ENCODE results near the gene DMRTB1.
"Not testable (repeated sequence)": the region's sequence is repeated elsewhere in the genome, so short reads cannot be mapped to it uniquely, and the experiment has no call there.

DMRTB1 gene
- total RNA-seq: 0 to 0.99 (median 0) reads per million in 17 experiments

GRCh38 chr1:53459321-53460175 lies at the start of gene DMRTB1:
Gene DMRTB1, plus strand, starts transcription at chr1:53459399. Its CDS starts 55 bp downstream, at chr1:53459454.
- DNase-seq: no peak

DNA sequence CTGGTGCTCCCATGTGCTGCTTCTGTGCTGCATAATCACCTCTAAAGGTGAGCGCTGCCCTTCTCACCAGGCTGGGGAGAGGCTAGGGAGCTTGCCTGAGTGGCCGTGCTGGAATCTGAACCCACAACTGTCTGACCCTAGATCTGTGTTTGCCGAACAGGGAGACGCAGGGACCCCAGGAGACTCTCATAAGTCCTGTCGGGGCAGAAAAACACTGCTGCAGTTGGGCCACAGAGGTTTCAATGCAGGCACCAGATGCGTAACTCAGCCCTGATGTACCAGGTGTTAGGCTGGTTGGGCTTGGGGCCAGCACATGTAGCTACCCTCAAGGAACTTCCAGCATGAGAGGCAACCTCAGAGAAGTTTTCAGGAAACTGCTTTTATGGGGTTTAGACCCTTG lies 49.5 kb upstream of the DMRTB1 start:
- no peak for DNase-seq

GRCh38 chr1:53410100-53410541 lies 49.1 kb upstream of the DMRTB1 start:
- no peak for DNase-seq

DNA sequence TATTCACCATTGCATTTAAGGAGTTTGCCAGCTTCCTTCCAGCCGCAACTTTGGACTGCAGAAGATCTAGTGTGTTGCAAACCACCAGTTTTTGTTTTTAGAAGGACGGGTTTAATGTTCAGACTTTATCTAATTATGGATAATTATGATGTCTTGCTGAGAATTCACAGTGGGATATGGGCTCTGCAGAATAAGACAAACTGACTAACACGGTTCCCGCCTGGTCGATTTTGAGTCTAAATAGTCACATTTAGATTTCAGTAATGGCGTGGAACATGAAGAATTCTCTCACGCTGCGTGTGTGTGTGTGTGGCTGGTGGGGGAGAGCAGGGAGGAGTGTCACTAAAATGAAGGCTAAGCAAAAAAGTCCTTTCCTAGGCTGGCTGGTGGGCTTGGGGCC lies 48.5 kb upstream of the DMRTB1 start:
- DNase-seq: no peak

- no peak for DNase-seq
Measured at GRCh38 chr1:53411541-53412152, 47.6 kb upstream of the DMRTB1 start.

DNA sequence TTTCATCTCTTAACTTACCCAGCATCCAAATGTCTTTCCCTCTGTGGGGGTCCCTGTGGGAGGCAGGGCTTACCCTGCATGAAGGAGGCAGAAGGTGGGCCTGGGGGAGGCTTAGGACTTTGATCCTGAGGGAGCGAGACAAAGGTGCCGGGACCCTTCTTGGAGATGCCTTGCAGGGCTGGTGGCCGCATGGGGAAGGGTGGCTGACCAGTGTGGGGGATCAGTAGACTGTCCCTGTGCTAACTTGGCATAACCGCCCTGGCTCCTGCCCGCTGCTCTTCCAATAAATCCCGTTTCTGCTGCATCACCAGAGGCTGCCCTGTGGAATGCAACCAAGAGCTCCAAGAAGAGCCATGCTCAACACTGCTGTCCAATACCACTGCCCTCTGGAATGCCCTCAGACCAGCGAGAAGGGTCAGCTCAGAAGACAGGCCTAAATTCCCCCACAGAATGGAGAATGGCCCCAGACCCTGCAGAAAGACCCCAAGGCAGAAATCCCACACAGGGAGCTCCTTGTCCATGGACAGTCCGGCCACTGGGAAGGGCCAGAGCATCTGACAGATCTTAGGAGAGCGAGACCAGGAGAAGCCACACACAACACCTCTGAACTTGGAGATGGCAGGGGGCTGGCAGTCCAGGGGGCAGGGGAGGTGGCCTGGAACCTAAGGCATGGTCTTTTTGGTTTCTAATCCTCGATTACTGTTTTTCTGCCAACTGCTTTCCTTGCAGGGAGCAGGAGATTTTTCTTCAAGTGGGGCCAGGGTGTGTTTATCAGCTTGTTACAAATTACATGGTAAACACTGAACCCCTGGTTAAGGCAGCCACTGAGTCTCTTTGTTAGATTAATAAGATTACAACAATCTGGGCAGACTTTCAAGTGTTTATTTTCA lies 46.7 kb upstream of the DMRTB1 start:
- DNase-seq: no peak

DNA sequence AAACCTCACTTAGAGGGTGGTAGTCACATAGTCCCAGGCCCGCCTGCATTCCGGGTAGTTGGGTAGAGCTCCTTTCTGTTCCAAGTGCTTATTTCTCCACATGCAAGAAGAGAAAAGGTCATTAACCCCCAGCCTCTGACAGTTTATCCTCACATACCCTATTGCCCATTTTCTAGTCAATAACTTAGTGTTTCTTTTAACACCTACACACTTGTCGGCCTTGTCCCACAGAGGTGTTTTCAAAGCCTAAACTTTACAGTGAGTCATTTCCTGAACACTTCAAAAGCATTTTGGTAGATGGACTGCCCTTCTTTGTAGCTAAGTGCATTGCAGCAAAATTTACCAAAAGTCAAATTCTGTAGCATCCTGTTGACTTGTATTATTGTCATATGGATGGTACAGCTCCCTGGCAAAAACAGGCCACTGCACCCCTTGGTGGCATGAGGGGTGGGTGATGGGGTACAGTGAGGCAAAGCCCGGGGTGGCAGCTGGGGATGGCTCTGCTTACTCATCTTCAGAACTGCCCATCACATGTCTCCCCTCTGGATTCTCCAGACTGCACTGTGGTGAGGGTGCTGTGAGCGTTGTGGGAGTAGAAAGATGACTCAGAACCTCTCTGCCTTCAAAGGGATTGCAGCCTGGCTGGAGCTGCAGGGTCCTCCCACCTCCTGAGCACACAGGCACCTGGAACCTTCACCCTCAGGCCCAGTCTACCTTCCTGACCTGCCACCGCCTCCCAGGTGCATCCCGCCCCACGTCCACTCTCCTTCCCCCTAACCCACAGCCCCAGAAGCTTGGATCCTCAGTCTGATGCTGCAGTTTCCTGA lies 45.8 kb upstream of the DMRTB1 start:
- peak; percentile 67 to 87 (median 82) for DNase-seq

- no peak for DNase-seq
Measured at GRCh38 chr1:53414632-53415031, 44.6 kb upstream of the DMRTB1 start.

DNA sequence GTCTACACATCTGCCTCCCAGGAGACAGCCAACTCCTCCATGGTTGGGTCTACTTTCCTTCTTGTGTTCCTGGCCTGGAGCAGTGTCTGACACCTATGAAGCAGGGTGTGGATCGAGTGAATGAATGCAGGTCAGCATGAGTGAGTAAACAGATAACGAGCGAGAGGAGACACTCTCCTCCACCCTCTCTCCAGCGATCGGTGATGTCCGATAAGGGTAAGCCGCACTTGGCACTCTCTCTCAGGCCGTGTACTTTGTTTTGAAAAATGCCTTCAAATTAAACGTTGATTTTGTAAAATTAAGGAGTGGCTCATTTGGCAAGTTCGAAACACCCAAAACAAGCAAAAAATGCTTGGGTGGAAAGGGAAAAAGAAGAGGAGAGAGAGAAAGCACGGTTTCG lies 43.8 kb upstream of the DMRTB1 start:
- no peak for DNase-seq

DNA sequence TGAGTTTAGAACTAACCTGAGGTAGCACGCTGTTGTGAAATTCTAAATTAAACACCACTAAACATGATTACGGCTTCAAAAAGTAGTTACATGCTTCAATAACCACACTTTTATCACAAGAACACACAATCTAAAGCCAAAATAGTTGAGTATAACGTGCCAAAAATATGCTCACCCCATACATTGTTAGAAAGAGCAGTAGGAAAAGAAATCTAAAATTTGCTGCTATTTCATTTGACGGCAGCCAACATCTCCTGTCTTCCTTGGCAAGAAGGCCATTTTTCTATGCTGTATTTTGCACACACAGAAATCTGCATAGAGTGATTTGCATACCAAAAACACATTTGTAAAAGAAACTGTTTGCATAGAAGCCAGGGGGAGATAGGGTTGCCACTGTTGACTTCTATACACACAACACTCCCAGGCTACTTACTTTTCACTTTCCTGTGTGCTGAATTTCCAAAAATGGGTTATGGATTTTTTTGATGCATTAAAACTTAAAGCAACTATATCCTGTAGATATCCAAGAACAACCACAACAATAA lies 42.9 kb upstream of the DMRTB1 start:
- DNase-seq: no peak

DNA sequence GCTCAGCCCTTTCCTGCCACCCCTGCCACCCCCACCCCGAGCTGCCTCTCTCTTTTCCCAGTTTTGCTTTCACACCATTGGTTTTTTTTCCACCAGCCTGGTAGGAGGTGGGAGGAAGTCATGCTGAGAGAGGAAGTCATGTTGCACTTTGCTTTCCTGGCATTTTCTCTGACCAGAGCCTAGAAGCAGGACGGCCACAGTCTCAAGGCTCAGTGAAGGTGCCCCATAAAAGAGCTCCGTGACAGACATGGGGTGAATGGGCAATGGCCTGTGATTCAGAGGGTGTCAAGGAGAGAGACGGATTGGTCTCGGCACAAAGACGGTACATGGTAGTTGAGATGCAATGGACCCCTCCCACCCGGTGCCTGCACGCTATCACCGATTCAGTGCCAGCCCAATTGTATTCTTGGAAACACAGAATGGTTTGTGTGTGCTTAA lies 42.1 kb upstream of the DMRTB1 start:
- peak; percentile 35 to 71 (median 68) for DNase-seq

- DNase-seq: no peak
Measured at GRCh38 chr1:53419034-53419433, 40.2 kb upstream of the DMRTB1 start.

DNA sequence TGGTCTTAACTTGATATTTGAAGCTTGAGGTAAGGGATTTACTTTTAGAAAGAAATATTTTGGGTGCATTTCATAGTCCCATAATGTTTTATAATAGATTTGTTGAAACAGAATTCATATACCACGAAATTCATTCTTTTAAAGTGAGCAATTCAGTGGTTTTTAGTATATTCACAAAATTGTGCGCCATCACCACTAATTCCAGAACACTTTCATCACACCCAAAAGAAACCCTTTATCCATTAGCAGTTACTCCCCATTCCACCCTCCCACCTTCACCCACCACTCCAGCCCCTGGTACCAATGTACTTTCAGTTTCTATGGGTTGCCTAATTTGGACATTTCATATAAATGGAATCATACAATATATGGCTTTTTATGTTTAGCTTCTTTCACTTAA lies 38.9 kb upstream of the DMRTB1 start:
- DNase-seq: no peak

- no peak for DNase-seq
Measured at GRCh38 chr1:53421208-53421607, 38.0 kb upstream of the DMRTB1 start.

- no peak for DNase-seq
Measured at GRCh38 chr1:53430261-53430660, 28.9 kb upstream of the DMRTB1 start.

GRCh38 chr1:53430779-53431178 lies 28.4 kb upstream of the DMRTB1 start:
- DNase-seq: no peak

GRCh38 chr1:53431244-53431643 lies 28.0 kb upstream of the DMRTB1 start:
- no peak for DNase-seq

- peak in 3 of 4 experiments; percentile 31 to 53 (median 50) for DNase-seq
Measured at GRCh38 chr1:53431805-53432565, 27.2 kb upstream of the DMRTB1 start.

DNA sequence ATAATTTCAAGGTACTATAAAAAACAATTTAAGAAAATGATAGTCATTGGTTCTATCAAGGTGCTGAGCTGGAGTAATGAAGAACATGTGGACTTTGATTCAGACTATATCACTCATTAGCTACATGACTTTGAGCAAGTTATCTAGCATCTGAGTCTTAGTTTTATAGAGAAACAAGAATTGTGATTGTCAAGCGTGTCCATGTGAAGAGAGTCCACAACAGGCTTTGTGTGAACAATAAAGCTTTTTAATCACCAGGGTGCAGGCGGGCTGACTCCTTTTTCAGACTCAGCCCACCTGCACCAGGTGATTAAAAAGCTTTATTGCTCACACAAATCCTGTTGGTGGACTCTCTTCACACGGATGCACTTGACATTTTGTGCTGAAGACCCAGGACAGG lies 26.6 kb upstream of the DMRTB1 start:
- DNase-seq: no peak

DNA sequence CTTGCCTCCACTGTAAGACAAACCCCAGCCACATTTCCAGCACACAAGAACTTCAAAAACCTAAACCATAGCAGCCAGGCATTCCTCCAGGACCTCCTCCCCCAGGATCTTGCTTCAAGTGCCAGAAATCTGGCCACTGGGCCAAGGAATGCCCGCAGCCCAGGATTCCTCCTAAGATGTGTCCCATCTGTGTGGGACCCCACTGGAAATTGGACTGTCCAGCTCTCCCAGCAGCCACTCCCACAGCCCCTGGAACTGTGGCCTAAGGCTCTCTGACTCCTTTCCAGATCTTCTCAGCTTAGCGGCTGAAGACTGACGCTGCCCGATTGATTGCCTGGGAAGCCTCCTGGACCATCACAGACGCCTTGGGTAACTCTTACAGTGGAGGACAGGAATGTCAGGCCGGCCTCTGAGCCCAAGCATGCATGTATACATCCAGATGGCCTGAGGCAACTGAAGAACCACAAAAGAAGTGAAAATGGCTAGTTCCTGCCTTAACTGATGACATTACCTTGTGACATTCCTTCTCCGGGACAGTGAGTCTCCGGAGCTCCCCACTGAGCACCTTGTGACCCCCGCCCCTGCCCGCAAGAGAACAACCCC lies 24.7 kb upstream of the DMRTB1 start:
- not testable (repeated sequence) for DNase-seq

Data from suppressor macrophage (primary cell).